ENCODE results near the gene CASKIN1. TPM values are rescaled to one million over a fixed set of nuclear protein-coding genes. Genes with fewer than 3 reads are reported as not detected.

CASKIN1 gene
- total and polyA plus RNA-seq, 10 of the 15 experiments (the other 5 are each of a cell fraction or from before 2014, with no cell fraction given), result 0.03 to 0.33 (median 0.11) TPM; not detected in 5

GRCh38 chr16:2191446-2191706 lies 5.0 kb downstream of the CASKIN1 start:
- Histone ChIP-seq H4K20me1 (ENCODE audit: control insufficient read depth, insufficient read depth) (no peaks in the 10 kb centered on the region), H3K9me3 (replicated peaks; ENCODE audit: control insufficient read depth, insufficient read depth, low read length) (no peaks in the 10 kb centered on the region), H3K79me2 (ENCODE audit: control insufficient read depth, insufficient read depth, low read length) (no peaks in the 10 kb centered on the region), H3K27me3 (replicated peaks in 1 of 2; ENCODE audit: control insufficient read depth in 2 of 2, insufficient read depth in 2 of 2, low read length in 1 of 2) (peaks cover 7 to 8% of the 10 kb centered on the region in 2 experiments), H3K4me2 (ENCODE audit: control insufficient read depth, insufficient read depth) (no peak overlapping the region), H3K4me1 (ENCODE audit: control insufficient read depth, insufficient read depth, low read length) (no peaks in the 10 kb centered on the region; the same call in 1 of the 2 replicates), H3K36me3 (ENCODE audit: control insufficient read depth in 2 of 2, insufficient read depth in 2 of 2, low read length in 1 of 2) (no peaks in the 10 kb centered on the region), H2AFZ (ENCODE audit: control insufficient read depth, low read depth, low read length) (no peak overlapping the region), H3K4me3 (no peak overlapping the region), H3K9ac (ENCODE audit: control insufficient read depth, insufficient read depth, low read length) (no peak overlapping the region), H3K27ac (ENCODE audit: control insufficient read depth, insufficient read depth) (no peak overlapping the region)
- no peak for DNase-seq (ENCODE audit: low read depth, low spot score)
- no TSS peak for BruUV-seq (replicated peaks)
- SMC1A ChIA-PET (ENCODE audit: uncharacterized antibody, unreplicated experiment), result no interaction called here
- POLR2A ChIA-PET, result no interaction called here
- in situ Hi-C loops (cut with MboI) (no loop called here), intact Hi-C loops (cut with micrococcal nuclease; ENCODE audit: unreplicated experiment) (no loop called here)
- FAIRE-seq, result no peak
- no peak for ATAC-seq
- WGBS (ENCODE audit: insufficient coverage, insufficient replicate concordance, low lambda C conversion rate, missing lambda C conversion rate), result 73% methylated on average over 11 of the region's 11 CpGs
- no peak for TF ChIP-seq ZNF687 (IDR thresholded peaks at IDR 0.05)
- TF ChIP-seq MYC (IDR thresholded peaks at IDR 0.05; ENCODE audit: insufficient read depth, insufficient read length, insufficient replicate concordance, low read length, severe bottlenecking), result no peak
- TF ChIP-seq NFYA (IDR thresholded peaks at IDR 0.05; ENCODE audit: borderline replicate concordance, low read depth, low read length), result no peak
- no peak for TF ChIP-seq MTA3 (IDR thresholded peaks at IDR 0.05; ENCODE audit: borderline replicate concordance, low read length)
- TF ChIP-seq RBBP5 (conservative IDR thresholded peaks at IDR 0.05), result no peak
- no peak for TF ChIP-seq HDAC2 (IDR thresholded peaks at IDR 0.05)
- TF ChIP-seq POLR2AphosphoS5 (IDR thresholded peaks at IDR 0.05; ENCODE audit: low read length), result no peak
- TF ChIP-seq IRF5 (IDR thresholded peaks at IDR 0.05; ENCODE audit: borderline replicate concordance), result no peak
- TF ChIP-seq SP1 (IDR thresholded peaks at IDR 0.05; ENCODE audit: low read depth, low read length), result no peak
- TF ChIP-seq ZNF217 (IDR thresholded peaks at IDR 0.05), result no peak
- no peak for TF ChIP-seq PAX8 (IDR thresholded peaks at IDR 0.05)
- RAD21 ChIA-PET (ENCODE audit: unreplicated experiment), result no interaction called here
- CTCF ChIA-PET, result no interaction called here
